Measurements from ENCODE around the gene SPATA22.
"Not testable (repeated sequence)": the region's sequence is repeated elsewhere in the genome, so short reads cannot be mapped to it uniquely, and the experiment has no call there.

The SPATA22 gene, protein sequence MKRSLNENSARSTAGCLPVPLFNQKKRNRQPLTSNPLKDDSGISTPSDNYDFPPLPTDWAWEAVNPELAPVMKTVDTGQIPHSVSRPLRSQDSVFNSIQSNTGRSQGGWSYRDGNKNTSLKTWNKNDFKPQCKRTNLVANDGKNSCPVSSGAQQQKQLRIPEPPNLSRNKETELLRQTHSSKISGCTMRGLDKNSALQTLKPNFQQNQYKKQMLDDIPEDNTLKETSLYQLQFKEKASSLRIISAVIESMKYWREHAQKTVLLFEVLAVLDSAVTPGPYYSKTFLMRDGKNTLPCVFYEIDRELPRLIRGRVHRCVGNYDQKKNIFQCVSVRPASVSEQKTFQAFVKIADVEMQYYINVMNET

DNA sequence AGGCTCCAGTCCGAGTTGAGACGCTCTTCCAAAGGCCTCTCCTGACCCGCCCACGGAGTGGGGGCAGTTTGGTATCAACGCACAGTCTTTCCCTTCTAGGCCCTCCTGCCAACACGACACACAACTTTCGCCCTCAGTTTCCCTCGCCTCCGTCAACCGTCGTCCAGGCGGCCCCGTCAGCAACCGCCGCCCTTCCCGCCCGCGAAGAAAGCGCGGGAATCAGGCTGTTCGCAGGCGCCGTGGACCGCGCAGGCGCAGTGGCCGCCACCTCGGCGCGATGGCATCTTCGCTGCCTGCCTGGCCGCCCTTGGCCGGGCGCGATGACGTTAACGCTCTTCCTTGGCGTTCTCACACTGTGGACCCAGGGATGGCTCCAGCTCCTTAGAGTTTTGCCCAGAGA lies at the start of gene SPATA22:
TSS of gene SPATA22 (minus strand) at position 221 of the 400 bp plus-strand sequence. CDS start 2,494 bp downstream, outside the sequence.
- no peak for DNase-seq (ENCODE audit: low read depth)

DNA sequence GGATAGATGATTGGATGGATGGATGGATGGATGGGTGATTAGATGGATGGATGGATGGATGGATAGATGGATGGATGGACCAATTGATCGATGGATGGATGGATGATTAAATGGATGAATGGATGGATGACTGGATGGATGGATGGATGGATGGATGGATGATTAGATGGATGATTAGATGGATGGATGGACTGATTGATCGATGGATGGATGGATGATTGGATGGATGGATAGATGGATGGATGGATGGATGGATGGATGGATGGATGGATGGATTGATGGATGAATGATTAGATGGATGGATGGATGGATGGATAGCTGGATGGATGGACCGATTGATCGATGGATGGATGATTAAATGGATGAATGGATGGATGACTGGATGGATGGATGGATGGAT lies 47.9 kb upstream of the SPATA22 start:
- not testable (repeated sequence) for DNase-seq (ENCODE audit: low read depth)

DNA sequence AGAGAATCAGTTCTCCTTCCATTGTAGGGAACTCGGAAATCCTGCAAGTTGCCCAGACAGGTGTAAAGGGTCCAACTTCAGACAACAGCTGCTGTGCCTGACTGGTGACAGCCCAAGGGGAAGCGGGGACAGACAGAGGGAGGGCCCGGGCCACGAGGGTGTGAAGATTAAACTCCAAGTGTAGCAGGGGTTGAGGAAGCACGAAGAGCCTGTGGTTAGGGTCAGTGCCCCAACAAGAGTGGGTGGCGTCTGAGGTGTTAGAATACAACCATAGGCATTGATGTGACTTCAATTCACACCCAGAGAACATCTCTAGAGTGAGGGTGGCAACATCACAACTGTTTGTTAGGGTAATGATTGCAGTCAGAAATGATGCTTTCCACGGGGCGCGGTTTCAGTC lies 43.3 kb upstream of the SPATA22 start:
- no peak for DNase-seq (ENCODE audit: low read depth)

DNA sequence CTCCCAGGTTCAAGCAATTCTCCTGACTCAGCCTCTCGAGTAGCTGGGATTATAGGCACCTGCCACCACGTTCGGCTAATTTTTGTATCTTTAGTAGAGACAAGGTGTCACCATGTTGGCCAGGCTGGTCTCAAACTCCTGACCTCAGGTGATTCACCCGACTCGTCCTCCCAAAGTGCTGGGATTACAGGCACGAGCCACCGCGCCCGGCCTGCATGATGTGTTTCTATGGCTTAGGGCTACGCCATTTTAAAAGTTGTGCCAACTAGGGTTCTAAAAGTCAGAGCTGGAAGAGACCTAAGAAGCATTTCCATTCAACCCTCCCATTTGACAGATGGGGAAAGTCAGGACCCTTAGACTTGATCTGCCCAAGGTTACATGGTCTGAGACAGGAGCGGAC lies 42.5 kb upstream of the SPATA22 start:
- DNase-seq (ENCODE audit: low read depth), result not testable (repeated sequence)

DNA sequence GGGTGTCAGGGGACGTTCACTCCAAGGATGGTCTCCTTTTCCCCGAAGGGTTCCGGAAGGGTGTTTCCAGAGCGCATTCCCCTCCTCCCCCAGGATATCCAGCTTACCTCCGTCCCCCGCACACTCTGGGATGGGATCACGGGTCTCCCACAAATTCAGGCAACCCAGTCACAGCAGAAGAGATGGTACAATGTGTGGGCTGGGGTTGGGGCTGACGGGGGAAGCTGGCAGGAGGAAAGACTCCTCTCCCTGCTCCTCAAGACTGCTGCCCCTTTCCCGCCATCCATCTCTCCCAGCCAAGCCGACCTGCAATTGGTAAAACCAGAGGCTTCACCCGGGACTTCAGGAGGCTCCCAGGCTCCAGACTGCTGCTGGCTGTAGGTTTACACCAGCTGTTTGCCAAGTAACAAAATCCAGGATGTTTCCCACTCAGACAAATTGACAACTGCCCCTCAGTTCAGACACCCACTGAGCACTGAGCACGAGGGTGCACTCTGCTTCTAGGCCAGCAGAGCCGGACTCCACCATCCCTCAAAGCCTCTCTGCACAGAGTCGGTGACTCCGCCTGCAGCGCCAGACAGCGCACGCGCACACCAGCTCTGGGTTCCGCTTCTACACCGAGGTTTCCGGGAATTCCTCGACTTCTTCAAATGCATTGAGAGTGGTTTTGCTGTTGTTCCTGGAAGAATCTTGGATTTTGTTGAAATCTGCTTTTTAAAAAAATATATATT lies 41.9 kb upstream of the SPATA22 start:
- no peak for DNase-seq (ENCODE audit: low read depth)

DNA sequence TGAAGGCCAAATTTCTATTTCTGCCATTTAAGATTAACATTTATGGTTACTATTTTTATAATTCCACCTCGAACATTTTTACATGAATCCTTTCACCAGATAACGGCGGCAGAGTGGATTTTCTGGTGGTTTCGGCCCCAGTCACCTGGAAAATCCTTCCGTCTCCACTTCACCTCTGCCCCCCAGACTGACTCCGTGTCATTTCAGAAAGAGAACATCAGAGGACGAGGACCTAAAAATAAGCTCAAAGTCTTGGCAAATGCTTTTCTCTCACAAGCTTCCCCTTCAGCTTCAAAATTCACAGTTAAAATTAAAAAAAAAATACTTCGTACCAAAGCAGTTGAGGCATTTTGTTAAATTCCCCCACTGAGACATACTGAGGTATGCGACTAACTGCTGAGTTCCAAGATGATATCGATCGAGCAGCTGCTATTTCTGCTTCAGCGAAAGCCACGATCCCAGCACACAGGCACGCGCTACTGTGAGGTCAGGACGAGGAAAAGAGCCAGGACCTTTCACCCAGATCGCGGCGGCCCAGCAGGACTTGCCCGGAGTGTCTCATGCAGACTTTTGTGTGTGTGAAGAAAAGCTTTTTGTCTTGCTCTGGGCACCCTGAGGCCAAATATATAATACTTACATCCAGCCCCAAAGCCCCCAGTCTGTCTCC lies 41.0 kb upstream of the SPATA22 start:
- DNase-seq (ENCODE audit: low read depth), result no peak

DNA sequence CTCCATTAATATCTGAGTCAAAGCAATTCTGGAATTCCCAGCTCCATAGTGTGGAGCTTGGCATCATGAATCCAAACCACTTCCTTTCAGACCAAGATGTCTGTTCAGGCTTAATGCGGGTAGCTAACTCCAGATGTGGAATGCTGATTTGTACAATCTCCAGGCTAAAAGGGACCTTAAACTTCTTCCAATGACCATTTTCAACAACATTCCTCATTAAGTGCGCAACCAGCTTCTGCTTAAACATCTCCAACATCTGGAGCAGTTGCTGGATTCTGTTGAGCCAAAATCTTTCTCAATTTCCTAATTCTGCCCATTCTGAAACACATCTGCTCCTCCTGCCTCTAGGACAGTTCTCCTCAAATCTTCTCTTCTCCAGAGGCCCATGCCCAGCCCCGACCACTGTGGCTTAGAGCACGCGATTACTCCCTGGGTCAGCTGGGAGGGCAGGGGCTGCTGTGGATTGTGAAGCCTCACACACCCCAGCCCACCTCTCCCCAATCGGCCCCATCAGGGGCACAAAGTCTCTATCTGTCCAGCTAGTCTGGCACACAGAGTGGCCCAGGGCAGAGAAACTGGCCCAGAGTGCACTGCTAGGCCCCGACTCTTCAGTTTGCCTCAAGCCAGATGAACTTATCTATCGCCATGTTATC lies 40.4 kb upstream of the SPATA22 start:
- no peak for DNase-seq (ENCODE audit: low read depth)

DNA sequence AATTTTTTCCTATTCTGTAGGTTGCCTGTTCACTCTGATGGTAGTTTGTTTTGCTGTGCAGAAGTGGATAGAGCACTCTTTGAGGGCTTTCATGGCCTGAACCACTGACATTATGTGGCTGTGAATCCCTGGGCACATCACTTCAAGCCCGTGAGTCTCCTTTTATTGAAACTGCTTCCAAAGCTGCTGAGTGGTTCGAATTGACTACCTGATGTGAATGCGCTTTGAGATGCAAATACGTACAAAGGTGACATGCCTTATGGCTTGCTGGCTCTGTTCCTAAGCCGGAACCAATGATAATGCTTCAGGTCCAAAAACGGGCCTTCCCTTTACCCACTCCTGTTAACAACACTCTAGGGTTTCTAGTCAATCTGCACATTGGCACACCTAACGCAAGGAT lies 38.5 kb upstream of the SPATA22 start:
- DNase-seq (ENCODE audit: low read depth), result no peak

DNA sequence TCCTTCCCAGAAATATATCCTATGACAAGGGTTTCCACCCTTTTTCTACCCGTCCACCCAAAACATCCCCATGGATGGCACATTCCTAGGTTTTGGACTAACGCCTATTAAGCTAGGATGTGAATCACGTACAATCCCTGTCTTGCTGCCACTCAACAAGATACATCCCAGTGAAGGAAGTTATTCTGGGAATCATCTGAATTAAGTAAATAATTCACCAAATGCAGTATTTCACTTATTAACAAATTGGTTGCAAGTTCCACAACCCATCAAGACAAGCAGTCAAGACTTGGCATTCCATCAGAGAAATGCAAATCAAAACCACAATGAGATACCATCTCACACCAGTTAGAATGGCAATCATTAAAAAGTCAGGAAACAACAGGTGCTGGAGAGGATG lies 36.2 kb upstream of the SPATA22 start:
- no peak for DNase-seq (ENCODE audit: low read depth)

DNA sequence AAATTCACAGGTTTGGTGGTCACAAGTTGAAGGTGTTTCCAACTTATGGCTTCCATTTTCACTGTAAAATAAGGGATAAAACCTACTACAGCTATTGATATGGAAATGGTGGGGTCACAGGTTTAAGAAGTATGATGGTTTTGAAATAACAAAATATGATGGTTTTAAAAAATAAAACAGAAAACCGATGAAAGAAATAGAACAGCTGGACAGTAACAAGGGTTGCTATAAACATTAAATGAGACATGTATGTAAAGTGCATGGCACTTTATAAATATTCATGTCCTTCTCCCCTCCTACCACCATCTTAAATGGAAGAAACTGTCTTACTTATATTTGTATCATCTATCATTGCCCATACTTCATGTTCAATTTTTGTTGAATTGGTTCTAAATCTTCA lies 35.5 kb upstream of the SPATA22 start:
- no peak for DNase-seq (ENCODE audit: low read depth)

DNA sequence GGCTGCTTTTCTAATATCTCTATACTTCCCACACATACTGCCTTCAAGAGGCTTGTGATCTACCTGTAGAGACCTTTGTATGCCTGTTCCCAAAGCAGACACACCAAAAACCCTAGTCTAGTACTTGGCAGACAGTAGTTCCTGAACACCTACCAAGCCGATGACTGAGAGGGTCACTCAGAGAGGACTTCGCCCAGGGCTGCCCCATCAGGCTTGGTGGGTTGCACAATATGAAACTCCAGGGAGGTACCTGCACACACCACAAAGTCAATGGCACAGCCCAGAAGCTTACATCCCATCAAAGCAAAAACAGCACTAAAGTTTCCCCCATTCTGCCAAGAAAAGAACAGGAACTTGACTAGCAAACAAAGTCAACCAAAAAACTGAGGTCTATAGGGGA lies 34.4 kb upstream of the SPATA22 start:
- no peak for DNase-seq (ENCODE audit: low read depth)

DNA sequence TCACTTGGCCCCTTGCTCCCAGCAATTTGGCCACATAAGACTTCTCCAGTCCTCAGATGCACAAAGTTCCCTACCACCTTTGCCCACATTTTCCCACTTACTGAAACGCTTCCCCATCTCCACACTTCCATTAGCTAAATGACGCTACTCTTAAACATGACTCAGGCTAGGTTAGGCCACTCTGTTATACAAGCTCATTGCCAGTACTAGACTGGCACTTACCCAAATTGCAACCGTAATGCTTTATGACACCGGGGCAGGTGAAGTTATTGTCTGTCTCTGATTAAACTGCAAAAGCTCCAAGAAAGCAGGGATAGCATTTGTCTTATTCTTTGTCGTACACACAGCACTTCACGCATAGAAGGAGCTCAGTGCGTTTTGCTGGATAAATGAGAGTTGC lies 33.4 kb upstream of the SPATA22 start:
- DNase-seq (ENCODE audit: low read depth), result no peak

DNA sequence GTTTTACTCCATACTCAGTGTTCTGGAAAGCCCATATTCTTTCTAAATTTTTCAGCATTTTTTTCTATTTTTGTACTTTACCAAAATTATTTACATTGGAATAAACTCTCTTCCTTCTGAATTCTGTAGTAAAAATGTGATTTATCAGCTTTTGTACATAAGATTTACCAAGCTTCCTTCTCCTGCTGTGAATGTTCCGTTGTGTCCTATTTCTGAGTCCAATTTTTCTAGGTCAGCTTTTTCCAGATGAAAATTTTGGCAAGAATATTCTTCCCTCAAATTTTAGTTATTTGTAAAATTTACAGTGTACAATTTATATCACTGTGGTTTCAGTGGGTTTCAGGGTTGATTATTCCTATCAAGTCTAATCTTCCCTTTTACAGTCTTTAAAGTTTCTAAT lies 31.7 kb upstream of the SPATA22 start:
- no peak for DNase-seq (ENCODE audit: low read depth)

DNA sequence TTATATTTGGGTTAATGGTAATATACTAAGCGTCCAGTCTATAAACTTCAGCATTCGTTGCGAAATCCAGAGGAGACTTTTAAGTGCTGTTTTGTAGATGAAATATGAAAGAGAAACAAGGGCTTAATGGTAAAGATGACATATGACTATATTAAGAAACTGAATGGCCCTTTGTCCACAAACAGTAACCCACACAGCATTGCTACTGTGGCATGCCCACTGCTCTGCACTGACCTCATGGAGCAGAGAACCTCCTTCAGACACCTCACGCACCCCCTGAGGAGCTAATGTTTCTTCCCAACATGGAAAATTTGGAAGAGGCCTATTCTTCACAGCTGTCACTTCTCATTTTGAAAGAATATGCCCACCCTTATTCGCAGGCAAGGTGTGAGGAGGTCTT lies 30.8 kb upstream of the SPATA22 start:
- DNase-seq (ENCODE audit: low read depth), result no peak

DNA sequence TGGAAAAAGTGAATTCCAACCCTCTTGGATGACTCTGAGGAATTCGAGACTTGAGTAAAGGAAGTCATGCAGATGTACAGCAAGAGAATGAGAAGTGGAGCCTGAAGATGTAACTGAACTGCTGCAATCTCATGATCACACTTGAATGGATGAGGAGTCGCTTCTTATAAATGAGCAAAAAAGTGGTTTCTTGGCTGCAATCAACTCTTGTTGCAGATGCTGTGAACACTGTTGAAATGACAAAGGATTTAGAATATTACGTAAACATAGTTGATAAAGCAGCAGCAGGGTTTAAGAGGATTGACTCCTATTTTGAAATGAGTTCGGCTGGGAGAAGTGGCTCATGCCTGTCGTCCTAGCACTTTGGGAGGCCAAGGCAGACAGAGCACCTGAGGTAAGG lies 29.7 kb upstream of the SPATA22 start:
- DNase-seq (ENCODE audit: low read depth), result peak; percentile 1

DNA sequence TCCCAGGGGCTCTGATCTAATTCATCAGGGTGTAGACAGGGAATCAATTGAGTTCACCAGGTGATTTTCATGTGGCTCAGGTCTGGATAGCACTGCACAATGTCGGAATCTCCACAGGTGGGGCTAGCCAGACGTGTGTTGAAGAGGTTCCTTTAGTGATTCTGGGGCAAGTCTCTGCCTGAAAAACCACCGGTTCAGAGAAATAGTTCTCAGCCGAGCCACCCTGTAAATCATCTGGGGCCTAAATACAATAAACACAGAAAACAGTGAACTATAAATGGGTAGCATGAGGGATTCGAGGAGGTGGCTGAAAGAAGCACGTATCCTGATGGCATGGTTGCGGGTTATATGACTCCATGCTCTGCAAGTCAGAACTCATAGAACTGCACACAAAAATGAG lies 25.5 kb upstream of the SPATA22 start:
- no peak for DNase-seq (ENCODE audit: low read depth)

DNA sequence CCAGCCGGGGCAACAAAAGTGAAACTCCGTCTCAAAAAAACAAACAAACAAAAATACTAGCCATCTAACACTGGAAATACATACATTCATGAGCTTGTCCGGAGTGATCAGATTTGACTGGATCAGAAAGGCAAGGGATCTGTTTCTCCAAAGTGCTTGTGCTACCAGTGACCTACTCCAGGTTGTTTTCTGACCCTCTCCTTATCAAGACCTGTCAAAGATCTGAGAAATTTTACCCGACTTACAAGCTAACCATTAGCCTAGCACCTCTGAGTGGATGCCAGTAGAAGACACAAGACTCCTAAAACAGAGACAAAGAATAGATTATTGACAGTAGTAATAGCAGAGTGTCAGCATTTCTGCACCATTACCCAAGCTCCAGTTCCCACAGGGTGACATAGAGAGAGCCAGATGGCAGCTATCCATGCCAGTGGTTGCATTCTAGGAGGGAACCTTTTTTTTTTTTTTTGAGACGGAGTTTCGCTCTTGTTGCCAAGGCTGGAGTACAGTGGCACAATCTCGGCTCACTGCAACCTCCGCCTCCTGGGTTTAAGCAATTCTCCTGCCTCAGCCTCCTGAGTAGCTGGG lies 14.0 kb upstream of the SPATA22 start:
- DNase-seq (ENCODE audit: low read depth), result no peak

DNA sequence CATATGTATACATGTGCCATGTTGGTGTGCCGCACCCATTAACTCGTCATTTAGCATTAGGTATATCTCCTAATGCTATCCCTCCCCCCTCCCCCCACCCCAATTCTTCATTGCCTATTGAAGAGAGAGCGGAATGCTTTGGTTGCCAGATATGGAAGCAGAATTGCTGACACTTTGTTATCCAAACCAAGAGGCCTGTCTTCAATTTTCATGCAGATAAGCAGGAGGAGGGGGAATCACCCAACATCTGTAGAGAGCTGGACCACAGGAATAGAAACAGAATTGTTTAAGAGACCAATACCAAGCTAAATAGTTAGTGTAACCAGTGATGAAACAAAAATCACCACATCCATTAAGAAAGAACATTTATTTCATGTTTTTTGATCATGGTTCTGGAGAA lies 11.2 kb upstream of the SPATA22 start:
- DNase-seq (ENCODE audit: low read depth), result no peak

DNA sequence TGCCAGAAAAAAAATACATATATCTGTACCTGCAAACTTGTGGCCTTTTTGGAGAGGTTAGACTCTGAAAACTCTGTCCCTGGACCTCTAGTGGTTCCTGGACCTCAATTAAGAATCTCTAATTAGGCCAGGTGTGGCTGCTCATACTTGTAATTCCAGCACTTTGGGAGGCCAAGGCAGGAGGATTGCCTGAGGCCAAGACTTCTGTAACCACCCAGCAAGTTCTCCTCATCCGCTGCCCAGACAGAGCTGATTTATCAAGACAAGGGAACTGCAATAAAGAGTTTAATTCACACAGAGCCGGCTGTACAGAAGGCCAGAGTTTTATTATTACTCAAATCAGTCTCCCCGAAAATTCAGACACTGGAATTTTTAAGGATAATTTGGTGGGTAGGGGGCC lies 8.4 kb upstream of the SPATA22 start:
- DNase-seq (ENCODE audit: low read depth), result no peak

DNA sequence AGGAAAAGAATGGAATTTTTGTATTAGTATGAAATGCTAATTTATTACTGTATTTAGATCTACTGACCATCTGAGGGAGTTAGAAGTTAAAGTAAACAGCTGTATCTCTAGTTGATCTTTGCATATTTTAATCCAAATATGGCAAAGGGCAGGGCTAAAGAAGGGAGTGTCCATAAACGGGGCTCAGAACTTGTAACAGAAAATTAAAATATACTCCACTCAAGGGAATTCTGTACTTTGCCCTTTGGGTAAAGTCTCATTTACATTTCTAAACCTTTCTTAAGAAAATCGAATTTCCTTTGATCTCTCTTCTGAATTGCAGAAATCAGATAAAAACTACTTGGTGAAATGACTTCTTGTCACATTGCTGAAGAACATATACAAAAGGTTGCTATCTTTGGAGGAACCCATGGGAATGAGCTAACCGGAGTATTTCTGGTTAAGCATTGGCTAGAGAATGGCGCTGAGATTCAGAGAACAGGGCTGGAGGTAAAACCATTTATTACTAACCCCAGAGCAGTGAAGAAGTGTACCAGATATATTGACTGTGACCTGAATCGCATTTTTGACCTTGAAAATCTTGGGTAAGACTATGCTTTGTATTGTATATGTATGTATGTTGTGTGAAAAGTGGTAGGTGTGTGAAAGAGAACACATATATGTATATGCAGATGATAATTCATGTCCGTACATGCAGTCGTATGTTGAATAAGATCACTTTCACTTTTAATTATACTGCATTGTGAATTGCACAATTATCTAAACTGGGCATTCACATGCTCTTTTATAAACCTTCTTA lies 4.4 kb upstream of the SPATA22 start, which contains the start of gene ASPA:
TSS of gene ASPA (plus strand) at position 186 of the 799 bp plus-strand sequence. CDS start at position 349, 163 bp downstream.
- no peak for DNase-seq (ENCODE audit: low read depth)

DNA sequence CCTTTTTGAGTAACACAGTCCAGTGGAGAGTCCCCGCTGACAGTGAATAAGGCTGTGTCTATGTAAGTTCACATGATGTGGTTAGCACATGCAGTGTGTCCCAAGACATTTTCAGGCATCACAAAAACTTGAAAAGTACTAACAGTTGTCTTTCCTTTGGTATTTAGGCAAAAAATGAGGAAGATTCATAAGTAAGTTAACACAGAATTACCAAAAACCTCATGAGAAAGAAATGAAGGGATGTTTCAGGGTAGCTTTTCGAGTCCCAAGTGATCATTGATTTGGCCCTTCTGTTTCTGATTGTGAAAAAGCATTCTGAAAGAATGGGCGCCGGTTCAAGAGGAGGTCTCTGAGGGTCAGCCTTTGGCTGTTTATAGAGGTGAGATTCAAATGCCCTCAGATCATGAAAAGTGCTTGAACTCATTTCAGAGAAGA lies 3.6 kb upstream of the SPATA22 start:
- DNase-seq (ENCODE audit: low read depth), result no peak

Measured in amniotic epithelial cell (primary cell).